HG03066 (cell line): ENCODE results near the gene KLHL3.

Experiments
- ATAC-seq: cut with Tn5 transposase; IDR thresholded peaks from one replicate; pipeline ENCODE4 v1.9.1; 2021; ENCODE audit warnings: low read depth; ENCODE audit not compliant: unreplicated experiment

The KLHL3 gene

GRCh38 chr5:137615171-137615775 lies 120.6 kb downstream of the KLHL3 start:
- ATAC-seq: no peak

GRCh38 chr5:137613554-137614265 lies 122.2 kb downstream of the KLHL3 start:
- no peak for ATAC-seq

GRCh38 chr5:137612576-137612975 lies 123.3 kb downstream of the KLHL3 start:
- no peak for ATAC-seq

GRCh38 chr5:137611794-137612435 lies 124.0 kb downstream of the KLHL3 start:
- ATAC-seq: no peak

- no peak for ATAC-seq
These were observed 124.8 kb downstream of the KLHL3 start for GRCh38 chr5:137611011-137611580.

GRCh38 chr5:137610598-137610997 lies 125.3 kb downstream of the KLHL3 start:
- ATAC-seq: no peak

GRCh38 chr5:137609127-137609526 lies 126.8 kb downstream of the KLHL3 start:
- no peak for ATAC-seq

GRCh38 chr5:137607771-137608170 lies 128.1 kb downstream of the KLHL3 start:
- no peak for ATAC-seq

- ATAC-seq: no peak
These were observed 129.5 kb downstream of the KLHL3 start for GRCh38 chr5:137606401-137606800.

GRCh38 chr5:137605411-137605810 lies 130.5 kb downstream of the KLHL3 start:
- ATAC-seq: no peak

- ATAC-seq: no peak
These were observed 131.4 kb downstream of the KLHL3 start for GRCh38 chr5:137604348-137605095.

- ATAC-seq: no peak
These were observed 132.0 kb downstream of the KLHL3 start for GRCh38 chr5:137603891-137604290.

- ATAC-seq: no peak
These were observed 132.5 kb downstream of the KLHL3 start for GRCh38 chr5:137603356-137603755.

GRCh38 chr5:137602721-137603273 lies 133.1 kb downstream of the KLHL3 start:
- no peak for ATAC-seq

GRCh38 chr5:137600721-137601360 lies 135.0 kb downstream of the KLHL3 start:
- ATAC-seq: no peak

- ATAC-seq: no peak
These were observed 136.4 kb downstream of the KLHL3 start for GRCh38 chr5:137599457-137599856.

- no peak for ATAC-seq
These were observed 137.5 kb downstream of the KLHL3 start for GRCh38 chr5:137598399-137598798.

- no peak for ATAC-seq
These were observed 138.9 kb downstream of the KLHL3 start for GRCh38 chr5:137596941-137597340.

- ATAC-seq: no peak
These were observed 140.4 kb downstream of the KLHL3 start for GRCh38 chr5:137595396-137596079.
